SK-N-DZ (cell line): ENCODE data around the gene CBLIF.
"Not testable (repeated sequence)": the region's sequence is repeated elsewhere in the genome, so short reads cannot be mapped to it uniquely, and the experiment has no call there.

ENCODE experiments used
- DNase-seq: peaks from one replicate; pipeline ENCODE4 v3.0.0-alpha.2; 2015; ENCODE audit warnings: low spot score

CBLIF gene

DNA sequence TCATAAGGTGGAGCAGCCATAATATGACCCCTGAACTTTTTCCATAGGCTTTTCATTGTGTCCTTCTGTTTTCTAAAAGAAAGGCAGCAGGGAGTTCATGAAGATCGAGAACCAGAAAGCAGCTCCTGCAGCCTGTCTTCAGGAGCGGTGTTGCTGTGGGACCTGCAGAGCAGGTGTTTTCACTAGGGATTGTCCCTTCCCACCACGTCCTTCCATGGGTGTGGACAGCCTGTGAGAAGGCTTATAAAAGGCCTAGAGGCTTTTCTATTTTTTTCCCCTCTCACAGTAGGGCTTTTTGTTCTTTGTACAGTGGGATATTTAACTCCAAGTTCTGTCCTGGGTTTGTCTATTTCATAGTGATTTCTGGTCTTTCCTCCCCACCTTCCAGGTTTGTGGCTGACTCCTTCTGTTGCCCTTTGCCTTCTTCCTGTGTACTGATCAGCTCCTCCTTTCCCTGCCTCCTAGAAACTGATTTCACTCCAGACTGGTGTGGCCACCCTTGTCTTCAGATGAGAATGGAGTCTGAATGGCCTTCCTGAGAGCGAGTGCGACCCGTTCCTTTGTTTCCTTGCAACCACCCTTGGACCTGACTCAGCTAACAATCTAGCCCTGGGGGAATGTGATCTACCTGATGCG lies 44.8 kb downstream of the CBLIF start:
- no peak for DNase-seq

- no peak for DNase-seq
Measured at GRCh38 chr11:59794417-59794816, 50.9 kb downstream of the CBLIF start.

GRCh38 chr11:59792507-59792906 lies 52.8 kb downstream of the CBLIF start:
- no peak for DNase-seq

DNA sequence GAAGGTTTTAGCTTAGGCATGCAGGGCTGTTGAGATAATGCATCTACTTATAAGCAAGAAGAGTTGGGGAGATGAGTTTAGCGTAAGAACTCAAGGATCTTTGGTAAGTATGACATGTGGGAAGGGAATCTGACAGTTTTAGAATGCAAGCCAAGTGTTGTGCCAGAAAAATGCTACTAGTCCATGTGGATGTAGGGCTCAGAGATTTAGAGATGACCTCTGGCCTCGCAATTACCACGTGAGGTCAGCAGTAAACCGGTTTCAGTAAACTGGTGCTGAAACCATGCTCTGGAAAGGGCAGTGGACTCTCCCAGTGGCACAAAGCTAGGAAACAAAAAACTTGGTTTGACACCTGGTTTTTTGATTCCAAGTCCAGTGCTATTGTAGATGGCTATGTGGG lies 53.7 kb downstream of the CBLIF start:
- DNase-seq, result no peak

- DNase-seq, result no peak
Measured at GRCh38 chr11:59787816-59788215, 57.5 kb downstream of the CBLIF start.

- DNase-seq, result no peak
Measured at GRCh38 chr11:59787255-59787588, 58.1 kb downstream of the CBLIF start.

DNA sequence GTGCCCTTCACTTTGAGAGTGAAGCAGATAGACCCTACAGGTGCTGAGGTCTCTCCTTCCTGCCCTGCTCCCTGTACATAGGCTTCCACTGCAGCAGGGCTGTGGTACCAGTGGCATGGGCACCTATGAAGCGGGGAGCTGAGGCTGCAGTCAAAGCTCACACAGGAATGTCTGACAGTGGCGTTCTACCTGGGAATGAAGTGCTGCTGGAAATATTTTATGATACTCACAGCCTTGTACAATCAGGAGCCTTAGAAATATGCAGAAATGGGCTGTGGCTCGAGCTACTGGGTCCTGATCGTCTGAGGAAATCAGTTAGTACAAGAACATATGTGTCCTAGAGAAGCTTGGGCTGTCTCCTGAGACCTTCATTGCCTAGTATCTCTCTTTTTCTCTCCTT lies 59.5 kb downstream of the CBLIF start:
- no peak for DNase-seq

GRCh38 chr11:59784441-59784840 lies 60.9 kb downstream of the CBLIF start:
- not testable (repeated sequence) for DNase-seq

- DNase-seq, result no peak
Measured at GRCh38 chr11:59783632-59784090, 61.6 kb downstream of the CBLIF start.

DNA sequence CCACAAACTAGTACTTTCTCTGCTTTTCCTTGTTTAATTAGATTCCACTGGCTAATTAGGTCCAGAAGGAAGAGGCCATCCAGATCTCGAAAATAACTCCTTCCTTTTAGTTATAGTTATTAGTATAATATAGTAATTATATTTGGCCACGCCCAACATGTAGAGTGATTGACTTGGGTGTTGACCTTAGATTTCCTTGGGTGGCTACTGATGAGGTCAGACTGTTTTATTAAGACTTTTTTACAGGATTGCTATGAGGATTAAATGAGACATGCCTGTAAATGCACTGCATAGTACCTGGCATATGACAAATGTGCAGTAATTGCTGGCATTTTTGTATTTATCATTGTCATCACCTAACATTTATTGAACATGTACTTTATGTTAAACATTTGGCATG lies 63.2 kb downstream of the CBLIF start:
- DNase-seq, result no peak

DNA sequence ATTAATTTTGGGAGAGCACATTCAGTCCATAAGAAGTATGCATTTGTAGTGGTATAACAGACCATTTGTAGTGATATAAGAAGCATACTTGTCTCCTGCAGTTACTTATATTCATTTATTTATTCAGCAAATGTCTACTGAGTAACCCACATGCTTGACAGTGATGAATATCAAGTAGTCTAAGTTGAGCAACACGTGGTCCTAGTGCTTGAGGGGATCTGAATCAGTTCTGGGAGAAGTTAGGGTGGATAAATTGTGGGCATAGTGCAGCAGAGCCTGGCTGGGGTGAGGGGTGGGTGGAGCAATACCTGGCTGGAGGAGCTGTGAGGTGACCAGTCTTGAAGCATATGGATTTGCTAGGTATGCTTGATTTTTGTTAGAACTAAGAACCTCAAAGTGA lies 65.8 kb downstream of the CBLIF start:
- DNase-seq, result no peak
